GM10847 (cell line): ENCODE measurements around the gene AK3.

Source experiments
- POLR2A ChIP-seq: IDR thresholded peaks from 2 replicates; pipeline ENCODE4 v1.6.1; 2011; ENCODE audit not compliant: insufficient read length; ENCODE audit errors: extremely low read depth

The AK3 gene

GRCh38 chr9:4756420-4756819 is 15.4 kb upstream of the AK3 start:
- TF ChIP-seq POLR2A, result no peak

- no peak for TF ChIP-seq POLR2A
These were observed 14.1 kb upstream of the AK3 start for GRCh38 chr9:4755026-4755609.

GRCh38 chr9:4750023-4750673 is 9.1 kb upstream of the AK3 start:
- TF ChIP-seq POLR2A, result no peak

- TF ChIP-seq POLR2A, result no peak
These were observed 7.6 kb upstream of the AK3 start for GRCh38 chr9:4748612-4749011.

GRCh38 chr9:4746278-4747030 is 5.5 kb upstream of the AK3 start:
- no peak for TF ChIP-seq POLR2A

- TF ChIP-seq POLR2A, result no peak
These were observed 2.3 kb upstream of the AK3 start for GRCh38 chr9:4743131-4743875.

DNA sequence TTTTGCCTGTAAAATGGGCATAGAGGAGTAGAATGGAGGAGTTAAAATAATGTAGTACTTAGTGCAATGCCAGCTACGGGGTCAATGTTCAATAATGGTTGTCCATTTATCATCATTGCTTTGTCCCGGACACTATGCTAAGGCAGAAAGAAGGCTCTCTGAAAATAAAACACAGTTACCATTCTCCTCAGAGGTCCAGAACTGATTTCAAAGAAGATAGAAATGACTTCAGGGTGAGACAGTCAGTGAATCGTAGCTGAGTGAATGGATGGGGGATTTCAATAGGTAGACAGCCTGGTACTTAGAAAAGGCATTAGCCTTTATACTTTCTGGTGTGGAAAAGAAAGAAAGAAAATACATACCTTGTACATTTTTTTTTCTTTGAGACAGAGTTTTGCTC is 1.2 kb upstream of the AK3 start:
- TF ChIP-seq POLR2A, result no peak

DNA sequence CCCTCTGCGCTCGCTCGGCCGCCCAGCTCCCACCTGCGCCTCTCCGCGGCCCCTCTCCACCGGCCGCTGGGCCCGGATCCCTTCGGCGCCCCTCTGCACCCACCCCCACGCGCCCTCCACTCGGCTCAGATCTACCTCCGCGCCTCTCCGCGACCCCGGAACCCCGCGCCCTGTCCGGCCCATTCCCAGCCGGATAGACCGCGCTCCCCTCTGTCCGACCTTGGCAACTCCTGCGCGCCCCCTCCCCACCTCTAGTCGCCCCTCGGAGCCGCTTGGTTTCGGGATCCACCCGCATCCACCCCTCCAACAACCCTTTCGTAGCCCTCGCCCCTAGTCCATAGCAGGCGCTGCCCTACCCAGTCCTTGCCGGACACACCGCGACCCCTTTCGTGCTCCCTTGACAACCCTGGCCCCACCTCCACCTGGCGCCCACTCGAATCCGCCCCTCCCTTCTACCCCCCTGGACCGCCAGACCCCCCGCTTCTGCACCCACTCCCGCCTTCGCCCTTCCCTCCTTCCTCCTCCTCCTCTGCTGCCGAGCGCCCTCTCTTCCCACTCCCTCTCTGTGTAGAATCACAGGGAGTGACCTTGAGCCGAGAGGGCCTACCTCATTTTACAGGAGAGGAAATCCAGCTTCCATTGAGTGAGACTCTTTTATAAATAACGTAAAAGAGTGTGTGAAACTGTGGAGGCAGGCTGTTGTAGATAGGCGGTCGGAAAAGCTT is 525 bp upstream of the AK3 start:
- no peak for TF ChIP-seq POLR2A

DNA sequence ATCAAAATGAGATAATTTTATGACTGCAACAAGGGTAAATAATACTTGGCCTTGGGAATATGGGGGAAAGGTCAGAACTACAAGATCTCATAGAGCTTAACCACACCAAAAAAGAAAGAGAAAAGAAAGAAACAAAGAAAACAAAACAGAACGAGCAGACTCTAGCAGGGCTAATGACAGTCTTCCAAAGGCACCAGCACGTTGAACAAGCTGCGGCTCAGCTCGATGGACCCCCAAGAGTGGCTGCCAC is 689 bp downstream of the AK3 start:
- TF ChIP-seq POLR2A, result no peak

GRCh38 chr9:4739587-4740387 is 1.2 kb downstream of the AK3 start:
- TF ChIP-seq POLR2A, result no peak

DNA sequence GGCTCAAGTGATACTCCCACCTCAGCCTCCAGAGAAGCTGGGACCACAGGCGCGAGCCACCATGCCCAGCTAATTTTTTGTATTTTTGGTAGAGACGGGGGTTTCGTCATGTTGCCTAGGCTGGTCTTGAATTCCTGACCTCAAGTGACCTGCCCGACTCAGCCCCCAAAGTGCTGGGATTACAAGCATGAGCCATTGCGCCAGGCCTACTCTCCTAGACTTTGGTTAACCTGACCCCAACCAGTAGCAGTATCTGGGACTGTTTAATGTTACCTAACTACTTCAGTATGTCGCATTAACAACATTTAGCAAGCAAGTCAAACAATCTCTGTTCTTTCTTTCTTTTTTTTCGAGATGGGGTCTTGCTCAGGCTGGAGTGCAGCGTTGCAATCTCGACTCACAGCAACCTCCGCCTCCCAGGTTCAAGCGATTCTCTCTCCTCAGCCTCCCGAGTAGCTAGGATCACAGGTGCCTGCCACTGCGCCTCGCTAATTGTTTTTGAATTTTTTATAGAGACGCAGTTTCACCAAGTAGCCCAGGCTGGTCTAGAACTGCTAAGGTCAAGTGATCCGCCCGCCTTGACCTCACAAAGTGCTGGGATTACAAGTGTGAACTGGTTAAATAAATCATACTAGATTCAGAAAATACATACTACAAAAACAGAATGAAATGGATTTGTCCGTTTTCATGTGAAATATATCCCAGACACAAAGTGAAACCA is 2.0 kb downstream of the AK3 start:
- no peak for TF ChIP-seq POLR2A

DNA sequence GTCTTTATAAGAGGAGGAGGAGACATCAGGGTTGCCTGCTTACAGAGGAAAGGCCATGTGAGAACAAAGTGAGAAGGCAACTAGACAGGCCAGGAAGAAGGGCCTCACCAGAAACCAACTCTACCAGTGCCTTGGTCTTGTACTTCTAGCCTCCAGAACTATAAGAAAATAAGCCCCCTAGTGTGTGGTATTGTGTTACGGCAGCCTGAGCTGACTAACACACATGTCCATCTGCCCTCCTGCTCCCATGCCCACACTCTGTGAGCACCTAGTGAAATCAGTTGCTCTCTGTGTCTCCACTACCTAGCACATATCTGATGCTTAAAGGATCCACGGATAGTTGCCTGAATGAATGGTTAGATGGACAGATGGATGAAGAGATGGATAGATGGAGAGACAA is 6.9 kb downstream of the AK3 start:
- no peak for TF ChIP-seq POLR2A

DNA sequence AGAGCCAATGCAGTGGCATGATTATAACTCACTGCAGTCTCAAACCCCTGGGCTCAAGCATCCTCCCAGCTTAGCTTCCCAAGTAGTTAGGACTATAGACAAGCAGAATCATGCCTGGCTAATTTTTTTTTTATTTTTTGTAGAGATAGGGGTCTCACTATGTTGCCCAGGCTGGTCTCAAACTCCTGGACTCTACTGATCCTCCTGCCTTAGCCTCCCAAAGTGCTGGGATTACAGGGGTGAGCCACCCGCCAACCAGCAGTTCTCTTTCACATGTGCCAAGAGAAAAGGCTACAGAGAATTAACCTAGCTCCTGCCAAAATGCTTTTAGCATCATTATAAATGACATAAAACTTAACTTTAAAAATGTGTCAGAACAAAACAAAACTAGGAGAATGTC is 8.1 kb downstream of the AK3 start:
- TF ChIP-seq POLR2A, result no peak

DNA sequence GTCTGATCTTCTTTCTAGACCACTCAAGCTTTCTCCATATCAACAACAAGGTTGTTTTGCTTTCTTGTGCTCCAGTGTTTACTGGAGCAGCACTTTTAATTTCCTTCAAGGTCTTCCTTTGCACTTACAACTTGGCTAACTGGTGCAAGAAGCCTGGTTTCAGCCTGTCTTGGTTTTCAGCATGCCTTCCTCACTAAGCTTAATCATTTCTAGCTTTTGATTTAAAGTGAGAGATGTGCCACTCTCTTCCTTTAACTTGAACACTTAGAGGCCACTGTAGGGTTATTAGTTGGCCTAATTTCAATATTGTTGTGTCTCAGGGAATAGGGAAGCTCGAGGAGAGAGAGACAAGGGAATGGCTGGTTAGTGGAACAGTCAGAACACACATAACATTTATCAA is 13.4 kb downstream of the AK3 start:
- no peak for TF ChIP-seq POLR2A
